Glutamatergic neuron (in vitro differentiated cells): ENCODE measurements around the gene CMTM5. TPM values are rescaled to one million over a fixed set of nuclear protein-coding genes. Genes with fewer than 3 reads are reported as not detected.
"Not testable (repeated sequence)": the region's sequence is repeated elsewhere in the genome, so short reads cannot be mapped to it uniquely, and the experiment has no call there.

ENCODE experiments used
- DNase-seq: peaks from one replicate; pipeline ENCODE4 v3.0.0; 2022
- H3K27ac Mint-ChIP-seq: one replicate; pipeline ENCODE4 v1.8.0; 2020; ENCODE audit warnings: mild to moderate bottlenecking, mixed read lengths, inconsistent platforms; ENCODE audit not compliant: unreplicated experiment
- H3K27me3 Mint-ChIP-seq: one replicate; pipeline ENCODE4 v1.8.0; 2020; ENCODE audit warnings: mild to moderate bottlenecking, moderate library complexity, mixed read lengths, inconsistent platforms; ENCODE audit not compliant: unreplicated experiment
- H3K36me3 Mint-ChIP-seq: one replicate; pipeline ENCODE4 v1.8.0; 2020; ENCODE audit warnings: mild to moderate bottlenecking, mixed read lengths, inconsistent platforms; ENCODE audit not compliant: unreplicated experiment
- H3K4me1 Mint-ChIP-seq: one replicate; pipeline ENCODE4 v1.8.0; 2020; ENCODE audit warnings: mild to moderate bottlenecking, low read depth, mixed read lengths, inconsistent platforms; ENCODE audit not compliant: unreplicated experiment
- H3K4me3 Mint-ChIP-seq: one replicate; pipeline ENCODE4 v1.8.0; 2020; ENCODE audit warnings: mild to moderate bottlenecking, mixed read lengths, inconsistent platforms; ENCODE audit not compliant: unreplicated experiment
- H3K9me3 Mint-ChIP-seq: one replicate; pipeline ENCODE4 v1.8.0; 2020; ENCODE audit warnings: mild to moderate bottlenecking, moderate library complexity, mixed read lengths, inconsistent platforms; ENCODE audit not compliant: unreplicated experiment
- CTCF ChIP-seq: fragments of 200-600 bp; sonication (generic); IDR thresholded peaks from one replicate; pipeline ENCODE4 v1.5.0; 2021; ENCODE audit not compliant: partially characterized antibody, unreplicated experiment
- total RNA-seq: library from RNA; stranded (reverse); fragmentation: NEBNext Ultra II Directional; extraction: Animal tissue kit (Norgen Biotek cat#: 25700); gene quantifications from one replicate; pipeline ENCODE4 v1.2.1, GENCODE V29; 2021; ENCODE audit not compliant: unreplicated experiment

CMTM5 gene
- total RNA-seq, 1 donor from 2014 or later = not detected

GRCh38 chr14:23398348-23398747 lies 21.5 kb downstream of the CMTM5 start:
- no peaks in the 10 kb centered on the region for H3K36me3 Mint-ChIP-seq
- no peak for DNase-seq
- H3K4me3 Mint-ChIP-seq = no peak overlapping the region

GRCh38 chr14:23399136-23399535 lies 22.3 kb downstream of the CMTM5 start:
- TF ChIP-seq CTCF = no peak
- H3K27me3 Mint-ChIP-seq = peaks cover 9% of the 10 kb centered on the region

More at GRCh38 chr14:23398348-23398747, 21.5 kb downstream of the CMTM5 start:
- TF ChIP-seq CTCF = no peak
- Mint-ChIP-seq H3K27ac (no peak overlapping the region), H3K27me3 (peaks cover 9% of the 10 kb centered on the region), H3K9me3 (peaks cover 4% of the 10 kb centered on the region), H3K4me1 (no peaks in the 10 kb centered on the region)

GRCh38 chr14:23399591-23399990 lies 22.7 kb downstream of the CMTM5 start:
- H3K36me3 Mint-ChIP-seq = no peaks in the 10 kb centered on the region
- no peak overlapping the region for H3K27ac Mint-ChIP-seq
- peaks cover 9% of the 10 kb centered on the region for H3K27me3 Mint-ChIP-seq
- DNase-seq = no peak
- H3K4me3 Mint-ChIP-seq = no peak overlapping the region
- TF ChIP-seq CTCF = no peak
- H3K9me3 Mint-ChIP-seq = peaks cover 7% of the 10 kb centered on the region
- no peaks in the 10 kb centered on the region for H3K4me1 Mint-ChIP-seq

More at GRCh38 chr14:23399136-23399535, 22.3 kb downstream of the CMTM5 start:
- H3K36me3 Mint-ChIP-seq = no peaks in the 10 kb centered on the region
- H3K4me1 Mint-ChIP-seq = no peaks in the 10 kb centered on the region
- H3K4me3 Mint-ChIP-seq = no peak overlapping the region
- H3K27ac Mint-ChIP-seq = no peak overlapping the region
- DNase-seq = no peak
- H3K9me3 Mint-ChIP-seq = peaks cover 8% of the 10 kb centered on the region

GRCh38 chr14:23400496-23401149 lies 23.8 kb downstream of the CMTM5 start:
- H3K27ac Mint-ChIP-seq, H3K4me1 Mint-ChIP-seq, H3K36me3 Mint-ChIP-seq, H3K27me3 Mint-ChIP-seq, DNase-seq, H3K4me3 Mint-ChIP-seq, H3K9me3 Mint-ChIP-seq: not testable (repeated sequence)

- H3K27ac Mint-ChIP-seq = no peak overlapping the region
- no peak overlapping the region for H3K4me3 Mint-ChIP-seq
- no peaks in the 10 kb centered on the region for H3K4me1 Mint-ChIP-seq
- DNase-seq = no peak
- no peaks in the 10 kb centered on the region for H3K36me3 Mint-ChIP-seq
- peaks cover 8% of the 10 kb centered on the region for H3K9me3 Mint-ChIP-seq
- H3K27me3 Mint-ChIP-seq = peaks cover 12% of the 10 kb centered on the region
- no peak for TF ChIP-seq CTCF
Observed at GRCh38 chr14:23401291-23401690, 24.4 kb downstream of the CMTM5 start.
